Esophagus squamous epithelium (tissue), 5 donors: ENCODE data around the gene SLC9A6. TPM values are rescaled to one million over a fixed set of nuclear protein-coding genes. Genes with fewer than 3 reads are reported as not detected.

Experiments used
- DNase-seq: peaks from one replicate; lab custom pipeline; 2025; lab: John Stamatoyannopoulos, UW
- H3K27ac ChIP-seq, 4 donors: fragments of 200-600 bp; sonication (generic); one replicate each; pipeline ENCODE4 v1.5.1; 2016 to 2019; ENCODE audit warnings: mild to moderate bottlenecking in 1 of 4
- H3K27me3 ChIP-seq, 4 donors: fragments of 200-600 bp; sonication (generic); 1 replicate in 3 of 4; 2 replicates in 1 of 4; pipeline versions ENCODE4 v1.5.1 to v1.6.0; 2017 to 2021; ENCODE audit warnings: antibody characterized with exemption in 1 of 4
- H3K36me3 ChIP-seq, 3 donors: fragments of 200-600 bp; sonication (generic); one replicate each; pipeline ENCODE4 v1.5.1; 2016 to 2019
- H3K4me1 ChIP-seq, 3 donors: fragments of 200-600 bp; sonication (generic); one replicate each; pipeline ENCODE4 v1.5.1; 2017 to 2019
- H3K4me3 ChIP-seq, 4 donors: fragments of 200-600 bp; sonication (generic); 1 replicate in 3 of 4; 2 replicates in 1 of 4; pipeline ENCODE4 v1.5.1; 2016 to 2019; ENCODE audit warnings: mild to moderate bottlenecking in 2 of 4, moderate library complexity in 1 of 4
- H3K9me3 ChIP-seq, 3 donors: fragments of 200-600 bp; sonication (generic); one replicate each; pipeline ENCODE4 v1.5.1; 2016 to 2019
- CTCF ChIP-seq, 6 experiments: fragments of 450-650 bp in 4 of 6; fragments of 200-600 bp in 2 of 6; sonication (generic) in 2 of 6; IDR thresholded peaks; one replicate each; pipeline ENCODE4 v1.5.1; 2016 to 2019; ENCODE audit warnings: antibody characterized with exemption in 6 of 6, mild to moderate bottlenecking in 4 of 6, moderate library complexity in 4 of 6
- POLR2A ChIP-seq, 4 donors: fragments of 450-650 bp; IDR thresholded peaks; one replicate each; pipeline ENCODE4 v1.6.1; 2017; ENCODE audit warnings: antibody characterized with exemption in 4 of 4, mild to moderate bottlenecking in 4 of 4, moderate library complexity in 3 of 4
- WGBS, 2 donors: methylation state at CpG; one replicate each; pipeline ENCODE4 v1.1.5; 2018; 5-methylcytosine and 5-hydroxymethylcytosine counted together
- intact Hi-C: fragments of 100-400 bp; cut with DNase I; formaldehyde crosslinking; loops from one replicate; pipeline ENCODE4 v1.15.0; 2022
- total RNA-seq, 4 donors: library from RNA; depleted of rRNA; stranded (reverse); fragments of >200 nt; gene quantifications; one replicate each; pipeline ENCODE4 v1.1.0, GENCODE V29; 2016
- donor health status: DM: yes; HTN: yes; CAD: no.

SLC9A6 gene
- total RNA-seq, 4 donors from 2014 or later = 12.8 to 22.0 (median 13.1) TPM

GRCh38 chrX:136025091-136025490 is 39.9 kb downstream of the SLC9A6 start:
- DNase-seq = no peak
- H3K4me3 ChIP-seq = no peak overlapping the region
- H3K27me3 ChIP-seq = no peaks in the 10 kb centered on the region
- WGBS, 2 donors = 65 to 100% methylated on average over 1 to 3 of the region's 3 CpGs
- H3K4me1 ChIP-seq = no peaks in the 10 kb centered on the region
- H3K36me3 ChIP-seq = peaks cover 0 to 26% (median 0%) of the 10 kb centered on the region in 3 donors
- no peaks in the 10 kb centered on the region for H3K9me3 ChIP-seq
- no peak for TF ChIP-seq CTCF (IDR thresholded peaks at IDR 0.05)
- TF ChIP-seq POLR2A (IDR thresholded peaks at IDR 0.05) = no peak
- no peak overlapping the region for H3K27ac ChIP-seq
- intact Hi-C loops = loop anchor here (10.0 kb wide), 1 partner anchor 140 kb away; no protein-coding TSS in a partner anchor

- intact Hi-C loops = loop anchor here (10.0 kb wide), 1 partner anchor 136 kb away; no protein-coding TSS in a partner anchor
- Histone ChIP-seq H3K4me1 (peaks cover 0 to 9% (median 0%) of the 10 kb centered on the region in 3 donors), H3K4me3 (no peak overlapping the region), H3K9me3 (no peaks in the 10 kb centered on the region), H3K27me3 (no peaks in the 10 kb centered on the region), H3K36me3 (peaks cover 0 to 35% (median 0%) of the 10 kb centered on the region in 3 donors), H3K27ac (peak overlapping the region in 3 of 4 donors; percentile 75 to 82 (median 78))
- no peak for DNase-seq
- TF ChIP-seq POLR2A (IDR thresholded peaks at IDR 0.05) (no peak), CTCF (IDR thresholded peaks at IDR 0.05) (peak; percentile 26 to 66 (median 54))
Observed at GRCh38 chrX:136028383-136028984, 43.2 kb downstream of the SLC9A6 start.

GRCh38 chrX:136029766-136030165 is 44.5 kb downstream of the SLC9A6 start:
- intact Hi-C loops = loop anchor here (10.0 kb wide), 1 partner anchor 135 kb away; no protein-coding TSS in a partner anchor
- DNase-seq = no peak
- Histone ChIP-seq H3K4me3 (no peak overlapping the region), H3K9me3 (no peaks in the 10 kb centered on the region), H3K36me3 (peaks cover 0 to 23% (median 0%) of the 10 kb centered on the region in 3 donors), H3K4me1 (peaks cover 0 to 9% (median 0%) of the 10 kb centered on the region in 3 donors), H3K27me3 (no peaks in the 10 kb centered on the region), H3K27ac (peak overlapping the region in 3 of 4 donors; percentile 75 to 82 (median 78))
- WGBS, 2 donors = 59% methylated on average over 2 of the region's 2 CpGs; no CpG with 5 or more reads in 1 of the 2 donors
- no peak for TF ChIP-seq CTCF (IDR thresholded peaks at IDR 0.05)

GRCh38 chrX:136030303-136031191 is 45.3 kb downstream of the SLC9A6 start:
- H3K4me3 ChIP-seq = no peak overlapping the region
- H3K27me3 ChIP-seq = no peaks in the 10 kb centered on the region
- H3K27ac ChIP-seq = peak overlapping the region in 3 of 4 donors; percentile 75 to 82 (median 78)
- H3K36me3 ChIP-seq = peaks cover 0 to 18% (median 0%) of the 10 kb centered on the region in 3 donors
- 50 to 75% methylated on average over 6 to 9 of the region's 9 CpGs for WGBS, 2 donors
- TF ChIP-seq POLR2A (IDR thresholded peaks at IDR 0.05) (peak in 1 of 4 donors; percentile 36), CTCF (IDR thresholded peaks at IDR 0.05) (no peak)
- no peak for DNase-seq
- H3K4me1 ChIP-seq = peaks cover 0 to 9% (median 0%) of the 10 kb centered on the region in 3 donors
- no peaks in the 10 kb centered on the region for H3K9me3 ChIP-seq
- intact Hi-C loops = no loop called here
